Neural progenitor cell (in vitro differentiated cells): ENCODE measurements around the gene SLC52A3.

Source experiments
- CTCF ChIP-seq: fragments of 200-600 bp; sonication (generic); IDR thresholded peaks from 2 replicates; pipeline ENCODE4 v1.5.1; 2017; ENCODE audit warnings: antibody characterized with exemption, mild to moderate bottlenecking
- EZH2phosphoT487 ChIP-seq: fragments of 200-600 bp; sonication (generic); IDR thresholded peaks from 2 replicates; pipeline ENCODE4 v1.6.1; 2017; ENCODE audit warnings: antibody characterized with exemption

GRCh38 chr20:787825-788224 lies 19.5 kb upstream of the SLC52A3 start:
- TF ChIP-seq EZH2phosphoT487 (no peak), CTCF (no peak)
